Renal cortex interstitium (tissue), 11 donors: ENCODE data around the gene PPP1R36. TPM values are rescaled to one million over a fixed set of nuclear protein-coding genes. Genes with fewer than 3 reads are reported as not detected.
"Not testable (repeated sequence)": the region's sequence is repeated elsewhere in the genome, so short reads cannot be mapped to it uniquely, and the experiment has no call there.

ENCODE experiments used
- DNase-seq, 11 donors: peaks; one replicate each; pipeline ENCODE4 v3.0.0-alpha.2; 2013; ENCODE audit warnings: low read depth in 9 of 11, low spot score in 4 of 11; ENCODE audit errors: extremely low read depth in 1 of 11
- polyA plus RNA-seq, 3 donors: library from polyadenylated mRNA; unstranded; fragments of 120-200 nt; gene quantifications; one replicate each; pipeline ENCODE4 v1.2.1, GENCODE V29; 2013; ENCODE audit not compliant: insufficient read length in 3 of 3

The PPP1R36 gene
- polyA plus RNA-seq, 3 donors: 0.53 to 0.70 (median 0.67) TPM

DNA sequence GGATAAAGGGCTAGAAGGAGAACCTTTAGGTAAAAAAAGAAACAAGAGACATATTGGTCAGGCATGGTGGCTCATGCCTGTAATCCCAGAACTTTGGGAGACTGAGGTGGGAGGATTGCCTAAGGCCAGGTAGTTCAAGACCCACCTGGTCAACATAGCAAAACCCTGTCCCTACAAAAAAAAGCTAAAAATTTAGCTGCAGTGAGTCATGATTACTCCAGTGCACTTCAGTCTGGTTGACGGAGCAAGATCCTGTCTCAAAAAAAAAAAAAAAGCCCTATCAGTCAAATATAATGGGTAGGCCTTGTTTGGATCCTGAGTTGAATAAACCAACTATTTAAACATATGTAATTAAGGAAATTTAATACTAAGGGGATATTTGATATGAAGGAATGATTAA, 54.2 kb downstream of the PPP1R36 start:
- DNase-seq: no peak

DNA sequence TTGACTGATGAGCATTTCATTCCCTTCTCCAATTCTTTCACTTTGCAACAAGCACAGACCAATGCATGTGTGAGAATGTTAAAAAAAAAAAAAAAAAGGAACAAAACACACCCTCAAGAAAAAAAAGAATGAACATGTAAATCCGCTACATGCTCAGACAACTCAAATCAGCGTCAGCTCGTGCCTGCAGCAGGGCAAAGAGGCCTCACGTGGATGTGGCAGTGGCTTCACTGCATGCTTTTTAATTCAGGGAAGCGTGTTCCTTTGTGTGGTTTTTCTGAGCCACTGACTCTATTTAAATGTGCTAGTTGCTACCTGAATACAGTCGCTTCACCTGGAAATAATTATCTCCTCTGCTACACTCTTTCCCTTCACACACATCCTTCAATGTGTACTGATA, 55.1 kb downstream of the PPP1R36 start:
- DNase-seq: no peak

DNA sequence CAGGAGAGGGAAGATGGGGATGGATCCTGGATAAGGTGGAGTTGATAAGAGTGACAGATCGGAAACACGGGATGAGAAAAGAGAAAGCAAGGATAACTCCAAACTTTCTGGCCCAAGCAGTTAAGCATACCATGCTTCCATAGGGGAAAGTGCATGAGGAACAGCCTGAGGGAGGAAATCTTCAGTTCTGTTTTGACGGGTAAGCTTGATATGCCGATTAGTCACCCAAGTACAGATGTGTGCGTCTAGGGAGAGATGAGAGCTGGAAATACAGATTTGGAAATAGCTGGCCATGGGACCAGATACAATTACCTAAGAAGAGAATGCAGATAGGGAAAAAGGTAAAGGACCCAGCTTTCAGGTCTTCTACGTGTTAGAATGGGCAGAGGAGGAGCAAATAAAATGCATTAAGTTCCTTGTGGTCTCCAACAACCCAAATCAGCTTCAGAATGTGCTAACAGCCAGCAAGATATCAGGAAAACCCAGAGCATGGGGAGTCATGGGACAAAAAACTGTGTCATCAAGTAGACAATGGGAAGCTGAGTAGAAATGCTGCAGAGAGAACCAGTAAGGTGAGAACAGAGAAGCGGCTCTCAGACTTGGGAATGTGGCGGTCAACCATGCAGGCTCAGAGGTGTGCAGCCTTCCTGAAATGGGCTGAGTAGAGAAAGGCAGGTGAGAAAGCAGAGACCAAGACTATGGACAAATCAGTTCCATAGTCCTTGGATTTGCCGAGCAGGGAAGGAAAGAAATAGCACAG, 56.3 kb downstream of the PPP1R36 start:
- no peak for DNase-seq

DNA sequence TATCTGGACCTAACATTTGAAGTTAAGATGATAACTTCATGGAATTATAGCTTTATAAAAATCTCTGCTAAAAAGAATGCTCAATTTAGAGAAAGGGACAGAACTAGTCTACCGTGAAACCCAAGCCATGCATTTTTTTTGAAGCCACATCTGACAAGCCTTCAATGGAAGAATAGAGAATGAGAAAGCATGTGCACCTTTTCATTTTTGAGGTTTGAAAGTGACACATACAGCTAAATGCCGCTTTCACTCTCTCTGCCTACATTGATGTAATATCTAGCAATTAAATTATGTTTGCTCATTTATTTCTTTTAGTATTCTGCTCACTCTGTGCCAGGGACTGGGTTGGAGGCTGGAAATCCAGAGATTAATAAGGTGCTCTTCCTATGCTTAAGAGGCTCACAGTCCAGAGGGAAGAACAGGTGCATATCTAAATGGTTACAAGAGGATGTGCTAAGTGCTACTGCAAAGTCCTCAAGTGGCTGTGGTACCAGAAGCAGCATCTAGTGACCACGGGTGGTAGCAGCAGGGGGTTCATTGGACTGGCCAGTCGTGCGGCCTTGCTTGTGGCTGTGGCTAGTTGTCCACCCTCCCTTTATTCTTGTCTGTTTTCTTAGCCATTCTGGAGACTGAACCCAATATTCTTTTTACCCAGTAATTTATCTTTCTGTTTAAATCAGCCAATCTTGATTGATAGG, 60.4 kb downstream of the PPP1R36 start:
- no peak for DNase-seq

DNA sequence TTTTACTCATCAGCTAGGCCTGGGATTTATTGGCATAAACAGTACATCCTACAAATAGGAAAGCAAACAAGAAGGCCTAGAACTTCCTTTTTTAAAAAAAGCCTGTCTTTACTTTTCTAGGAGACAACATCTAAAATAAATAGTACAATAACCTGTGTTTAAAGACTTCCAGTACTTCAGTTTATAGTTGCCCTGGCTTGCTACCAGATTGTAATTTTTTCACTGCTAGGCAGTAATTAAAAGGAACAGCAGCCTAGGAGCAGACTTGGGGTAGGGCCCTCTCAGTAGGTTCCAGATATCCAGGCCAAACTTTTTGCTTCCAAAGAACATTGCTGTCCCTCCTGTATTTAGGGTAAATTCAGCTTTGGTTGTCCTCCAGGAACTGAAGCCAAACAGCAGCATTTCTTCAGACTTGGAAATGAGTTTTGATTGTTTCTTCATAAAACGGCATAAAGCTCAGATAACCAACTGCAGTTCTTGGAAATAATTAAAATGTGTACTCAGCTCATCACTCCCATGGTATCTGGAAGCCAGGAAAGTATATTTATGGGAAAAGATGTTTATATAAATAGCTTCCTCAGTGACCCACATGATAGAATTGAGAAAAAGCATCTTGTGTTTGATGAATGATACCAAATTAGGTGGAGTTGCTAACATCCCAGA, 61.7 kb downstream of the PPP1R36 start:
- no peak for DNase-seq

DNA sequence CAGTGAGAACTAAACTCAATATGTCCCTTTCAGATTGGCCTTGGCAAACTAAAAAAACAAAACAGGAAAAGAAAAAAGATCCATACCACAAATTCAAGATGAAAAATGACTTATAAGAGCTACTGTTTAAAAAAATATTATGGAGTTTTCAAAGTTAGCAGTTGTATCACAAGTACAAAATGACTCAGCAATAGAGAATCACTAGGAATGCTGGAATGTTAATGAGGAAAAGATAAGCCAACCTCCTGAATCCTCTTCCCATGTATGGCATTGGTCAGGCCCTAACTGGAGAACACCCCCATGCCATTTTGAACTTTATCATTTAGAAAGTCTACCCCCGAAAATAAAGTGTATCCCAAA, 62.2 kb downstream of the PPP1R36 start:
- no peak for DNase-seq

DNA sequence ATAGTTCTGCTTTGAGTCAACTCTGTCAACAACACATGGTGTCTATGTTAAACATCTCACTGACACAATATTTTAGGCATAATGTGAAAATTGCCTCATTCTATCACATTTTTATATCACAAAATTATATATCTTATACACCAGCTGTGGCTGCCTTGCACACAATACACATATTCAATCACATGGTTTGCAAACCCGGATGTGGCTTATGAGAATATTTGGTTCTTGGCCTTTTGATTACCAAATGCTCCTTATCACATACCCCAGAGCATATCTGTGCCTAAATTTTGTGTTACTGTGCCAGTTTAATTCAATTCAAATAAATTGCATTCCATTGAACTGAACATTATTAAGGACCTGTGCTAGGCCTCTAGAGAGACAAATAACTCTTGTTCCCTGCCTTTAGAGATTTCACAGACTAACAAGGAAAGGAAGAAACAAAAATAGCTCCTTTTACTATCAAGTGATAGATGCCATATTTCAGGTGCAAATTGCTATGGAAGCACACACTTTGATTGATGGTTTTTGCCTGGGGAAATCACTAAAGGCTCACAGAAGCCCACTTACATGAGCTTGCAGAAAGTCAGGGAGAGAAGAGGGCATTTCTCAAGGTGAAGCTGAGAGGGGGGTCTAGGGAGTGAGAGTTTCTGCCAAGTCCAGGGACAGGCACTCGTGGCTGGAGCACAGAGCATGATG, 63.4 kb downstream of the PPP1R36 start:
- DNase-seq: no peak

DNA sequence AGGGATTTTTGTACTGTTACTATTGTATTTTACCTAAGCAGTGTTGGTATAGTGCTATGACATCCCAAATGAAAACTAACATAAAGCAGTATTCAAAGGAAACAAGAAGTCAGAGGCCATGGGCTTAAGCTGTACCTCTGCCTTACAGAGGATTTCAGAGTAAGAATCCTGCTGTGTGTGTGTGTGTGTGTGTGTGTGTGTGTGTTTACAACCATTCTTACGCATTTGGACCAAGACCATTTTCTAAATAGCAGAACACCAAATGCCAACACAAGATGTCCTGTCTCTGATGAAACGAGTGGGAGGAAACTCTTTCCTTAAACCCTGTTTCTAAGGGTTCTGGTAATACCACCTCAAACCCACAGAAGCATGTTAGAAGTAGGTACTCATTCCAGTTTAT, 64.4 kb downstream of the PPP1R36 start:
- DNase-seq: no peak

DNA sequence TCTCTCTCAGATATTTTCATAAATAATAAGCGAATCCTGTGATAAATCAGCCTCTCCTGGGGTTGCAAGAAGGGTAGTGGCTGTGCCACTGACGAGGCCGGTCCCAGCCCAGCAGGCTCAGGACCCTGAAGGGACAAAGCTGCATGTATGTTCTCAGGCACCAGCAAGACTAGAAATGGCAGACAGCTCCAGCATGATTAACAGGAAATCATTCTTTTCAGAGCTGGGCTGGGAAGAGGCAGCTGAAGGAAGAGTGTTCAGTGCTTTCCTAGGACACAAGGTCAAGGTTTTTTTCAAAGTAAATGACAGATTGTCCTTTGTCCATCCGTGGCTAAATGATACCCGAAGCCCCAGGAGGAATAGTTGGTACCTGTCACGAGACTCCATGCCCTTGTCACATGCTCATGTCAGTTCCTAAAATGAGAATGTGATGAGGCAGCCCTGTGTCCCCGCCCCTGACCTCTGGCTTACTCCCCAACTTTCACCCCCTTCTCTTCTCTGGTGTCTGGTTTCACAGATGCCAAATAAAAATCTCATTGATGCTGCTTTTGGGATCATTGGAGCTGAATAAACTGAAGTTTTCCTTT, 65.1 kb downstream of the PPP1R36 start:
- DNase-seq: no peak

DNA sequence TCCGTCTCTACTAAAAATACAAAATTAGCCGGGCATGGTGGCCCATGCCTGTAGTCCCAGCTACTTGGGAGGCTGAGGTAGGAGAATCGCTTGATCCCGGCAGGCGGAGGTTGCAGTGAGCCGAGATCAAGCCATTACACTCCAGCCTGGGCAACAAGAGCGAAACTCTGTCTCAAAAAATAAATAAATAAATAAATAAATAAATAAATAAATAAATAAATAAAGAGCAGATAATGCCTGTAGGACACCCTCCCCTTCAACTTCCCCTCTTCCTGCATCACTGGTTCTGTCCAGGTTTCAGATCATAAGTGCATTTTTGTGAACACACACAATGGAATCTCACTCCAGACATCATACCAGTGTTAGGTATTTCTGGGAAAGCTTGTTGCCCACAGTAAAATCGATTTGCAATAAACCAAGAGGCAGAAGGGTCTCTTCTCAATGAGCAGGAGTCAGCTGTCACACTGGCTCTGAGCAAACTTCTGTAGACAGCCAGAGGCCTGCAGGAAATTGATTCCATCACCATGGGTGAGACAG, 68.2 kb downstream of the PPP1R36 start:
- not testable (repeated sequence) for DNase-seq

DNA sequence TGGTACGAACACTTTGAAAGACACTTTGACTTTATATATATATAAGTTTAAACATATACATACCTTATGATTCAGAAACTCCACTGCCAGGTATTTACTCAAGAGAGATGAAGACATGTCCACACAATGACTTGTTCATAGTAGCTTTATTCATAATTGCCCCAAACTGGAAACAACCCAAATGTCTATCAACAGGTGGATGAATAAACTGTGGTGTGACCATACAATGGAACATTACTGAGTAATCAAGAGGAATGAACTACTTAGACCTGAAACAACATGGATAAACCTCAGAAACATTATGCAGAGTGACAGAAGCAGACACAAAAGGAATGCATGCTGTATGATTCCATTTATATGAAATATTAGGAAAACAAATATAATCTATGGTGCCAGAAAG, 71.1 kb downstream of the PPP1R36 start:
- DNase-seq: no peak

DNA sequence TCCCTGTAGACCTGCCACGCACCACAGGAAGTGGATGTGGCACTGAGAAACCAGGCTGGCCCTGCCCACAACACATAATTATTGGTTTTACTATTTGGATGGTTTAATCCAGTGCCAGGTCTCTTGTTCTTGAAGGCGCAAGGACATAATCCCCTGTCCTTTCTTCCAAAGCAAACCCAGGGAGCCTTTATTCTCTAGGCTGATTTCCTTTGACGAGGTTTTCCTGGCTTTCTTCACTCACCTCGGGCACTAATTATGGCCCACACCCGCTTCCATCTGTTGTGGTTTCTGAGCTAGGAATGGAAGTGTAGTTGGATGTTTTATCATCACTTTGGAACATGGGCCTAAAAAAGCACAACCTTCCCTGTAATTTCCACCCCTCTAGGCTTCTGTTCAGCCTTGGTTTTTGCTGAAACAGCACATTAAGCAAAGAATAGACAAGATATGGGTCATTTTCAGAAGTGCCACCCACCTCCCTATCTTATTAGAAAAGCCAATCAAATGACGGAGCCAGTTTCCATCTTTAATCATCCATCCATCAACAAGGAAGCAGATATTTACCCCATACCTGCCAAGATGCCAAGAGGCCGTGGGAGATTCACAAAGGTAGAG, 73.9 kb downstream of the PPP1R36 start:
- no peak for DNase-seq

DNA sequence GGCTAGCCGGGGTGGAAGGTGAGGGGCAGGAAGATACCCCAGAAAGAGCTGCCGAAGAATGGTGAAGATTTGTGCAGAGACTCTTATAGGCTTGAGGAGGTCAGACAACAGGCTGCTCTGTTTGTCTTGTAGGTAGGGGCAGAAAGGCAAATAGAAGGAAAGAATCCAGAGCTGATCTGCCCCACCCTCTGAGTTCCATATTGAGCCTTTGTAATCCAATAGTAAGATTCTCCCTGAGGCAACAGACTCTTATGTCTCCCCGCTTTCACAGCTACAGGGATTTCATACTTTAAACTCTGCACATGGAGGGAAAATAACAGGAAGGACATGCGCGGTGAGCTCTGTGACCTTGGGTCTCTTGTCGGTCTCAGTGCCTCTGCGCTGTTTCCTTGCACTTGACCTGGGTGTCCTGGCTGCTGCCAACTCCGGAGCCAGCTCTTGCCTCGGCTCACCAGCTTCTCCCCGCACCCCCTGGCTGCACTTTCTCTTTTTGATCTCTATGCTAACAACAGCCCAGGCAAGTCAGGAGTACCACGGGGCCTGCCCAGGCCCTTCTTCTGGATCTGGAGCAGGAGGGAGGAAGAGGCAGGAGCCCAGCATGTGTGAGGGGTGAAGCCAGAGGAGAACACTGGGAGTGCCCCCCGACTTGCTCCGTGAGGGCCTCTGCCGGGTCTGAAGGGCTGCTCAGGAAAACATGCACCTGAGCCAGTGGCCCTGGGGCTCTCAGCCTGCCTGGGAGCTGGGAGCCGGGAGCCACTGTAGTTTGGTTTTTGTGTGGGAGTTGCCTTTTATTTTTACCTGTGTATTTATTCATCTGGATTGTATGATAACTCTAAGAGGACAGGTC, 75.8 kb downstream of the PPP1R36 start:
- no peak for DNase-seq

DNA sequence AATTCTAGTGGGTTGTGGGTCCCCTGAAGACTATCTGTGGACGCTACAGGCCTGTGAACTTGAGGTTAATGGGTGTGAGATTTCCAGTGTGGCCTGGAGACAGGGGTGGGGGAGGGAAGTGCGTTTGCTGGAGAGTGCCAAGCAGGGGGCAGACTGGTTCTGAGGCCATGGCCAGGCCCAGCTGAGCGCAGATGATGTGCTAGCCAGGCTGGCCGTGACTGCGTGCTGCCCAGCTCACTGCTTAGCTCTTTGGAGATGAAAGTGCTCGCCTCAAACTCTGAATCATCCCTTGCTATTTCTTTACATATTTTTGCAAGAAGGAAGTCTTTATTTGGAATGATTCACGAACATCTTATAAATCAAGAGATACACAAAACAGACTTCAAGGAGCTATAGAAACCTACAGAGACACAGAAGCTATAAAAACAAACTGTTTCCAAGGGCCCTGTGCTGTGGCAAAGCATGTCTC, 79.2 kb downstream of the PPP1R36 start:
- DNase-seq: no peak

DNA sequence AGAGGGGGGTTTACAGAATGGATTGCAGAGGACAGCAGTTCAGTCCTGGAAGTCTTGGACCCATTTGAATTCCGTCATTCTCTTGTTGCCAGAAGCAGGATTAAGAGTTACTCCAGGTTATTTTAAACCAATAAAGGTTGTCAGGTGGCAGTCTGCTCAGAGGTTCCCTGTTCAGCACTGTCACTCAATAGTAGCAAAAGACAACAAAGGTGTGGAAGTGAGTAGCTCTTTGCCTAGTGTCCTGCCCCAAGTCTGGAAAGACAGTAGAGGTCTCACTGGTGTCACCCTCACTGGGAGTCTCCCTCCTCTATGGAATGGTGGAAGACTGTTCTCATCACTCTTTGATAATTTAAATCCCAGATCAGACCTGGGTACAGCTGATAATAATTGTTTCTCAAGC, 81.0 kb downstream of the PPP1R36 start:
- DNase-seq: no peak

DNA sequence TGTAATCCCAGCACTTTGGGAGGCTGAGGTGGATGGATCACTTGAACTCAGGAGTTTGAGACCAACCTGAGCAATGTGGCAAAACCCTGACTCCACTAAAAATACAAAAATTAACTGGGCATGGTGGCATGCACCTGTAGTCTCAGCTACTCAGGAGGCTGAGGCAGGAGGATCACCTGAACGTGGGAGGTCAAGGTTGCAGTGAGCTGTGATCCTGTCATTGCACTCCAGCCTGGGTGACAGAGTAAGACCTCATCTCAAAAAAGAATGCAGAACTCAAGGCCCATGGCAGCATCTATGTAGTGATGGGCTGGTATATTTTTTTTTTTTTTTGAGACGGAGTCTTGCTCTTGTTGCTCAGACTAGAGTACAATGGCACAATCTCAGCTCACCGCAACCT, 81.5 kb downstream of the PPP1R36 start:
- DNase-seq: not testable (repeated sequence)

DNA sequence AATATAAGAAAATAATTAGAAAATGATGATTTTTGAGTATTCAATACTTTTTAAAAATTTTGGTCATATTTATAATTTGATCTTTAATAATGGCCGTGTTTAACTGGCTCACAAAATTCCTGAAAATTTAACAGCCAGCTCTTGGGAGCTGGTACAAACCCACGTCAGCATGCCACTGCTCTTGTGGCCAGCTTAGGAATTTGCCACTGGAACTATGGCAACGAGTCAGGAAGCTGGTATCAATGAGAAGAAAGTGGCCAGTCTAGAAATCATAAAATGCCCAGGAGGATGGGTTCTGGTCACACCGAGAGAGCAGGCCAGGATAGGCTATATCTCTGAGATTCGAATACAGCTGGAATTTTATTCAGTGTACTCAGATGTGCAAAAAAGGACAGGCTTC, 82.3 kb downstream of the PPP1R36 start:
- DNase-seq: no peak

DNA sequence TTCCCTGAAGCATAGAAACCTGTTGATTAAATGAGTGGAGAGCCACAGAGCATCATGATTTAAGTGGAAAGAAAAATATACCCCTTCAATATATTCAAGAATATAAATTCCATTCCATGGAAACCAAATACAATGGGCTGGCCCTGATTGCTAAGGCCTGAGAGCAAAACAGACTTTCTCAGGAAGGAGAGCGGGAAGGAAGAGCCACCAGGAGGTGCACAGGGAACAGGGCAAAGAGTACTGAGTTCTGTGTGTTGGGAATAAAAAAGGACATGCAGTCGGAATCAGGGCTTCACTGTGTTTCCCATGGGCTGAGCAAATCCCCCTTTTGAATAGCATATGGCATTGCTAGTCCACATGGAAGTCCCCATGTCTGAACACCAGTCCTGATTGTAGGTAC, 84.8 kb downstream of the PPP1R36 start:
- DNase-seq: no peak
